ENCODE measurements around the gene HS3ST2. TPM values are rescaled to one million over a fixed set of nuclear protein-coding genes. Genes with fewer than 3 reads are reported as not detected.
A peak's percentile ranks its signal among the peaks of the same experiment; 100 is the strongest.

HS3ST2 gene
- total and polyA plus RNA-seq, 2 of the 8 experiments (the other 6 are each of a cell fraction or from before 2014, with no cell fraction given) = 1.7 to 3.7 TPM

DNA sequence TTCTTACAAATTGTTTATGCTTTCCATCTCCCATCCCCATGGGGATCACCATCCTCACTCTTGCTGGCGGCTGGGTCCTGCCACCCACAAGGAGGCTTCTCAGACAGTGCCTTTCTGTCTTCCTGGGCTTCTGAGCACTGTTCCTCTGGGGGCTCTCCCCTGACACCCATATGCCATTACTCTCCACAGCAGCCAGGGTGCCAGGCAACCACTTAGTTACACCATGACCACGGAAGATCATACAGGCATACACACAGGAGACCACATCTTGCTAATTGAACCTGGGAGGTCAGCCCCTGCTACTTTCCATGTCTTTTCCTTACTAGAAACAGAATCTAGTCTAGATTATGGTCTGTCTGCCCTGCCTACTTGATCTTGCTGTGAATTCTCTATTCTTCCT lies 27.7 kb upstream of the HS3ST2 start:
- ChIA-PET CTCF (ENCODE audit: partially characterized antibody) (no interaction called here), POLR2A (ENCODE audit: partially characterized antibody) (no interaction called here)
- no peak overlapping the region for H2BK12ac ChIP-seq (ENCODE audit: low read depth, low read length)
- H3K14ac ChIP-seq (ENCODE audit: insufficient read length) = no peak overlapping the region
- H2BK5ac ChIP-seq (ENCODE audit: low read depth, low read length) = no peak overlapping the region
- H3K4me3 ChIP-seq (ENCODE audit: extremely low read depth in 1 of 4, insufficient read depth in 2 of 4, low read depth in 3 of 4, low read length in 4 of 4) = no peak overlapping the region
- no peaks in the 10 kb centered on the region for H4K20me1 ChIP-seq (replicated peaks in 1 of 2; ENCODE audit: control insufficient read depth in 1 of 2, insufficient read depth in 2 of 2, low read length in 2 of 2)
- H3K4ac ChIP-seq (replicated peaks; ENCODE audit: insufficient read length, low read depth, low read length) = no peak overlapping the region
- no peaks in the 10 kb centered on the region for H3K79me2 ChIP-seq (ENCODE audit: control insufficient read depth in 1 of 2, insufficient read depth in 2 of 2, low read length in 2 of 2)
- no peak overlapping the region for H3K4me2 ChIP-seq (ENCODE audit: insufficient read depth in 1 of 2, low read depth in 2 of 2, low read length in 2 of 2)
- no peaks in the 10 kb centered on the region for H3K79me1 ChIP-seq (ENCODE audit: low read depth, low read length)
- no peak overlapping the region for H3K56ac ChIP-seq (replicated peaks; ENCODE audit: insufficient read length, low read depth, low read length)
- no peak overlapping the region for H2AK5ac ChIP-seq (ENCODE audit: low read depth, low read length)
- H3K27ac ChIP-seq (ENCODE audit: low read depth, low read length) = no peak overlapping the region
- no peak overlapping the region for H2BK20ac ChIP-seq (ENCODE audit: low read length)
- H3K36me3 ChIP-seq (ENCODE audit: control insufficient read depth in 2 of 4, insufficient read depth in 4 of 4, low read length in 3 of 4) = no peaks in the 10 kb centered on the region
- peaks cover 0 to 6% (median 5%) of the 10 kb centered on the region in 4 experiments; a peak in 3 of 7 replicates for H3K4me1 ChIP-seq (replicated peaks in 1 of 4; ENCODE audit: control insufficient read depth in 3 of 4, insufficient read depth in 4 of 4, low read length in 3 of 4)
- no peaks in the 10 kb centered on the region for H3K9me3 ChIP-seq (ENCODE audit: insufficient read depth in 2 of 2, low read depth in 1 of 2, low read length in 1 of 2)
- no peaks in the 10 kb centered on the region for H3K27me3 ChIP-seq (replicated peaks in 1 of 4; ENCODE audit: control insufficient read depth in 3 of 4, extremely low read depth in 1 of 4, insufficient read depth in 3 of 4, low read length in 3 of 4)
- H3K18ac ChIP-seq (ENCODE audit: extremely low read depth, low read length) = no peak overlapping the region
- DNase-seq (ENCODE audit: low read depth in 1 of 2, low spot score in 2 of 2) (no peak), FAIRE-seq (no peak)
- H4K8ac ChIP-seq (ENCODE audit: extremely low read depth, insufficient read depth, low read length) = 0 out of 2 replicates have a peak overlapping the region, but pooled peaks have one; percentile 12
- no peak overlapping the region for H2BK120ac ChIP-seq (replicated peaks; ENCODE audit: low read depth, low read length)
- no peak overlapping the region for H3K9ac ChIP-seq (replicated peaks in 1 of 4; ENCODE audit: extremely low read depth in 1 of 4, low read depth in 3 of 4, low read length in 3 of 4)
- H2BK15ac ChIP-seq (ENCODE audit: low read length) = no peak overlapping the region
- no peak overlapping the region for H4K5ac ChIP-seq (ENCODE audit: insufficient read length, low read depth, low read length)
- H4K91ac ChIP-seq (replicated peaks; ENCODE audit: insufficient read length, low read length) = no peak overlapping the region
- no peak overlapping the region for H2AFZ ChIP-seq (ENCODE audit: low read length)
- 90% methylated on average over 2 of the region's 2 CpGs; no CpG with 5 or more reads in 1 of the 2 experiments for WGBS, 2 experiments (ENCODE audit: extremely low coverage in 1 of 2, insufficient coverage in 1 of 2, insufficient read length in 1 of 2, insufficient replicate concordance in 2 of 2, low coverage in 1 of 2, low lambda C conversion rate in 2 of 2, missing lambda C conversion rate in 1 of 2)
- H3K23ac ChIP-seq (ENCODE audit: insufficient read length) = no peak overlapping the region
- H3K23me2 ChIP-seq (ENCODE audit: low read depth, low read length) = no peaks in the 10 kb centered on the region
- TF ChIP-seq GABPA (IDR thresholded peaks at IDR 0.05; ENCODE audit: borderline replicate concordance, insufficient read depth, low read length) = no peak
- no peak for TF ChIP-seq BRCA1 (IDR thresholded peaks at IDR 0.05; ENCODE audit: low read depth, low read length)
- no peak for TF ChIP-seq BCL11A (IDR thresholded peaks at IDR 0.05; ENCODE audit: low read depth in 2 of 2, low read length in 2 of 2)
- TF ChIP-seq KDM4A (IDR thresholded peaks at IDR 0.05; ENCODE audit: low read depth, low read length, severe bottlenecking) = no peak
- no peak for TF ChIP-seq TEAD4 (IDR thresholded peaks at IDR 0.05; ENCODE audit: low read depth, low read length)
- TF ChIP-seq POU5F1 (IDR thresholded peaks at IDR 0.05; ENCODE audit: low read depth, low read length) = no peak
- no peak for TF ChIP-seq CBX5 (IDR thresholded peaks at IDR 0.05; ENCODE audit: low read depth, low read length)
- no peak for TF ChIP-seq SP2 (IDR thresholded peaks at IDR 0.05; ENCODE audit: low read length)
- no peak for TF ChIP-seq MAFK (IDR thresholded peaks at IDR 0.05; ENCODE audit: low read depth, low read length)
- TF ChIP-seq ASH2L (IDR thresholded peaks at IDR 0.05; ENCODE audit: low read length) = no peak
- TF ChIP-seq ZNF274 (IDR thresholded peaks at IDR 0.05; ENCODE audit: borderline replicate concordance, extremely low read depth, low read length) = no peak
- TF ChIP-seq RXRA (IDR thresholded peaks at IDR 0.05; ENCODE audit: insufficient read depth, low read depth, low read length) = no peak
- no peak for TF ChIP-seq CTBP2 (IDR thresholded peaks at IDR 0.05; ENCODE audit: borderline replicate concordance, insufficient read depth, insufficient read length, low read length)
- TF ChIP-seq MAX (IDR thresholded peaks at IDR 0.05) = no peak
- no peak for TF ChIP-seq BACH1 (IDR thresholded peaks at IDR 0.05; ENCODE audit: low read length)
- no peak for TF ChIP-seq KDM1A (IDR thresholded peaks at IDR 0.05; ENCODE audit: borderline replicate concordance, low read length)
